Ovary (tissue), 9 donors: Measurements from ENCODE around the gene LCNL1. TPM values are rescaled to one million over a fixed set of nuclear protein-coding genes. Genes with fewer than 3 reads are reported as not detected.

Experiments
- DNase-seq, 5 donors: peaks; one replicate each; pipeline ENCODE4 v3.0.0-alpha.2; 2019 to 2020
- H3K27ac ChIP-seq, 2 donors: fragments of 200-600 bp; one replicate each; pipeline versions ENCODE4 v1.5.1 to v1.8.0; 2019 to 2022
- H3K27me3 ChIP-seq: fragments of 200-600 bp; one replicate; pipeline ENCODE4 v1.8.0; 2022
- H3K36me3 ChIP-seq: fragments of 200-600 bp; sonication (generic); one replicate; pipeline ENCODE4 v1.5.1; 2019
- H3K4me1 ChIP-seq: one replicate; pipeline ENCODE4 v1.8.1; 2013; ENCODE audit warnings: mild to moderate bottlenecking, moderate library complexity; ENCODE audit not compliant: insufficient read depth
- H3K4me3 ChIP-seq: fragments of 200-600 bp; sonication (generic); one replicate; pipeline ENCODE4 v1.5.1; 2017
- H3K9me3 ChIP-seq, 2 donors: fragments of 200-600 bp in 1 of 2; sonication (generic) in 1 of 2; one replicate each; pipeline versions ENCODE4 v1.5.1 to v1.8.1; 2013 to 2019; ENCODE audit warnings: mild to moderate bottlenecking in 1 of 2, moderate library complexity in 1 of 2
- EP300 ChIP-seq: sonication (generic); formaldehyde crosslinking; IDR thresholded peaks from one replicate; pipeline ENCODE4 v1.6.1; 2017; ENCODE audit warnings: antibody characterized with exemption
- POLR2A ChIP-seq: fragments of 450-650 bp; IDR thresholded peaks from one replicate; pipeline ENCODE4 v1.6.1; 2017; ENCODE audit warnings: antibody characterized with exemption, mild to moderate bottlenecking, moderate library complexity
- WGBS, 3 donors: extraction: QIAGEN DNeasy Blood & Tissue Kit in 1 of 3; methylation state at CpG; one replicate each; pipeline versions ENCODE4 v1.1.5 to v1.1.7; 2013 to 2017; 5-methylcytosine and 5-hydroxymethylcytosine counted together
- intact Hi-C, 4 donors: fragments of 100-400 bp; cut with DNase I; formaldehyde crosslinking; loops; one replicate each; pipeline versions ENCODE4 v1.11.0 to v1.15.1; 2022 to 2023
- polyA plus RNA-seq, 2 donors: library from polyadenylated mRNA; stranded (reverse); fragments of 200-250 nt in 1 of 2; fragments of 350-450 nt in 1 of 2; fragmentation: Illumina TruSeq in 1 of 2; extraction: RNeasy Lipid Tissue Mini Kit (QIAGEN cat#74804) in 1 of 2; gene quantifications; one replicate each; pipeline ENCODE4 v1.2.3, GENCODE V29; 2013 to 2014
- total RNA-seq, 7 donors: library from RNA; depleted of rRNA in 2 of 7; stranded (reverse); fragments of >200 nt in 2 of 7; fragmentation: NEBNext Ultra II Directional in 3 of 7; extraction: Animal tissue kit (Norgen Biotek cat#: 25700) in 3 of 7; gene quantifications; one replicate each; pipeline versions ENCODE4 v1.1.0 to v1.2.4, GENCODE V29; 2016 to 2023
- TF ChIP-seq, protein P1 (sequence below), 3 donors: fragments of 450-650 bp in 2 of 3; fragments of 200-600 bp in 1 of 3; IDR thresholded peaks; one replicate each; pipeline versions ENCODE4 v1.5.1 to v1.8.0; 2016 to 2022; ENCODE audit warnings: antibody characterized with exemption in 3 of 3, mild to moderate bottlenecking in 1 of 3
- donor health status: DM: no; HTN: no; CAD: no; lungs with moderate emphysema.
- donor health status: DM: no; HTN: no; CAD: no.
- donor health status: Bipolar disorder and iron deficiency.
- donor health status: DM: yes; HTN: yes; CAD: no.
- donor health status: DM: no; HTN: no; CAD: no.
- donor health status: DM: yes; HTN: yes; CAD: no.

LCNL1 gene
- total and polyA plus RNA-seq, 9 donors: 0.17 to 1.6 (median 0.47) TPM; not detected in 1

DNA sequence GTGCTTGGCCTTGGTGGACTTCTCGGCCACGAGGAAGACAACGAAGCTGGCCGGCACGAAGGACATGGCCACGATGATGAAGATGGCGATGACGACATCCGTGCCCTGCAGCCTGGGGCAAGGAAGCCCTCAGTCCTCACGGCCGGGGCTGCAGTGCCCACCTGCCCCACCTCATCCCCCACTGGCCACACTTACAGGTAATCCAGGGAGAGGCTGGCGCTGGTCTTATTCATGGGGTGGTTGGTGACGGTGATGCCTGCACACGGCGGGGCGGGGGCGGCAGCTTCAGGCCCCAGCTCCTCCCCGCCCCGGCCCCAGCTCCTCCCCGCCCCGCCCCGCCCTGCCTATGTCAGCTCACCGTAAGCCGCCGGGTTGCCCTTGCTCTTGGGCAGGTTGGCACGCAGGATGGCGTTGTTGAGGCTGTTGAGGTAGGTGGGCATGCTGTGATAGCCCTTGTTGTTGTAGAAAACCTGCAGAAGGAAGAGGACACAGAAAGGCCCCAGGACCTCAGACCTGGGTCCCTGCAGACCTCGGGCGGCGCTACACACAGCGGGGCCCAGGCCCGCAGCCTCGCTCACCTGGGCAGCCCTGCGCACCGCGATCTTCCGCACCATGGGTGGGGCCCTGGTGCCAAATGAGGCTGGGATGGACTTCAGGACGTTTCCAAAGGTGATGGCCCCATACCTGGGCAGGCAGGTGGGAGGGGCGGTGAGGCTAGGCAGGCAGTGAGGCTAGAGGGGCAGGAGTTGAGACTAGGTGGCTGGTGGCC is 29.3 kb downstream of the LCNL1 start:
- Histone ChIP-seq H3K4me1 (peaks cover 5% of the 10 kb centered on the region), H3K9me3 (no peaks in the 10 kb centered on the region), H3K4me3 (no peak overlapping the region), H3K27ac (no peak overlapping the region), H3K27me3 (no peaks in the 10 kb centered on the region), H3K36me3 (no peaks in the 10 kb centered on the region)
- TF ChIP-seq POLR2A: no peak
- intact Hi-C loops: no loop called here
- 92 to 93% (median 93%) methylated on average over 39 of the region's 39 CpGs for WGBS, 3 donors
- no peak for DNase-seq

DNA sequence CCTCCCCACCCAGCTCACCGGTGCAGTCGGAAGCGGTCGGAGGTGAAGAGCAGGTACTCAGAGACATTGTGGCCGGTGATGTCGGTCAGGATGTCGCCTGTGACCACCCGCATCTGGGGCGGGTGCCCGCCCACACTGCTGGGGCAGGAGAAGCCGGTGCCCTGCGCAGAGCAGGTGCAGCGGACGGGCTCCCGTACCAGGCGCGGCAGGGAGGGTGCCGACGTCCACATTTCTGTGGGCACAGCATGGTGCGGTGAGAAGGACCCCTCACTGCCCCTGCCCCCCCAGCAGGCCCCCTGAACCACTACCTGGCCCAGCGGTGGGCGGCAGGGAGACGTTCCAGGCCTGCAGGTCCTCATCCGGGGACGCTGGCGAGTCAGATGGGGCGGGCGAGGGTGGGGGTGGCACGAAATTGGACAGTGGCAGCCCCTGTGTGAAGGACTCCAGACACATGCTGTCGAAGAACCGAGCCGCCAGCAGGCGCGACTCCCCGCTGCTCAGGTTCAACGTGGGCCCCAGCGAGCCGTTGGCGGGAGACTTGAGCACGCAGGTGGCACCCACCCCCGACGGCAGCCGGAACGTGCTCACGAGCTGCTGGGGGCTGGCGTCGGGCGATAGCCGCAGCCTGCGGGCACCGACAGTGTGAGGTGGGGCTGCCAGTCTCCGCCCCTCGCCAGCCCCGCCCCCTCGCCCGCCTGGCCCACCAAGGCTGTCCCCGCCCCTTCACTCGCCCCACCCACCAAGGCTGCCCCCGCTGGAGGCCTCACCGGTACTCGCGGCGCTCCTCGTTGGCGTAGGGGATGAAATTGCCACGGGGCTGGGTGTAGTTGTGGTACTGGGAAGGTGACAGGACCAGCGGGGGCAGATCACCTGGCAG is 30.1 kb downstream of the LCNL1 start:
- Histone ChIP-seq H3K9me3 (no peaks in the 10 kb centered on the region), H3K27ac (no peak overlapping the region), H3K4me3 (no peak overlapping the region), H3K27me3 (no peaks in the 10 kb centered on the region), H3K4me1 (no peaks in the 10 kb centered on the region), H3K36me3 (no peaks in the 10 kb centered on the region)
- intact Hi-C loops: no loop called here
- no peak for DNase-seq
- WGBS, 3 donors: 81 to 92% (median 84%) methylated on average over 46 to 67 of the region's 67 CpGs
- TF ChIP-seq, protein P1, sequence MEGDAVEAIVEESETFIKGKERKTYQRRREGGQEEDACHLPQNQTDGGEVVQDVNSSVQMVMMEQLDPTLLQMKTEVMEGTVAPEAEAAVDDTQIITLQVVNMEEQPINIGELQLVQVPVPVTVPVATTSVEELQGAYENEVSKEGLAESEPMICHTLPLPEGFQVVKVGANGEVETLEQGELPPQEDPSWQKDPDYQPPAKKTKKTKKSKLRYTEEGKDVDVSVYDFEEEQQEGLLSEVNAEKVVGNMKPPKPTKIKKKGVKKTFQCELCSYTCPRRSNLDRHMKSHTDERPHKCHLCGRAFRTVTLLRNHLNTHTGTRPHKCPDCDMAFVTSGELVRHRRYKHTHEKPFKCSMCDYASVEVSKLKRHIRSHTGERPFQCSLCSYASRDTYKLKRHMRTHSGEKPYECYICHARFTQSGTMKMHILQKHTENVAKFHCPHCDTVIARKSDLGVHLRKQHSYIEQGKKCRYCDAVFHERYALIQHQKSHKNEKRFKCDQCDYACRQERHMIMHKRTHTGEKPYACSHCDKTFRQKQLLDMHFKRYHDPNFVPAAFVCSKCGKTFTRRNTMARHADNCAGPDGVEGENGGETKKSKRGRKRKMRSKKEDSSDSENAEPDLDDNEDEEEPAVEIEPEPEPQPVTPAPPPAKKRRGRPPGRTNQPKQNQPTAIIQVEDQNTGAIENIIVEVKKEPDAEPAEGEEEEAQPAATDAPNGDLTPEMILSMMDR (IDR thresholded peaks at IDR 0.05): no peak
- TF ChIP-seq EP300 (no peak), POLR2A (no peak)

DNA sequence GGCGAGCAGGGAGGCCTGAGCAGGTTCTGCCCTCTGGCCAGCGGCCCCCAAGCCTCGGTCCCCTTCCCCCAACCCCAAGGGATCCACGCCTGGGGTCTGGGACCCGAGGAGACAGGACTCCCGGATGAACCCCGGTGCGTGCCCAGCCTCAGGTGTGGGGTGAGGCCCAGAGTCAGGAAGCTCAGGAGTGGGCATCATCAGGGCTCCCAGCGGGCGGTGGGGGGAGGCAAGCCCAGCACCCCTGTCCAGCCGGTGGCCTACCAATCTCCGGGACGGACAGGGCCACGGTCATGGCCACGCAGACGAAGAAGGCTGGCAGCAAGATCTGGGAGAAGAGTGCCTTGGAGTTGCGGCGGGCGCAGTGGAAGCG is 30.8 kb downstream of the LCNL1 start:
- 93 to 97% (median 96%) methylated on average over 17 to 20 of the region's 20 CpGs for WGBS, 3 donors
- Histone ChIP-seq H3K4me1 (no peaks in the 10 kb centered on the region), H3K9me3 (no peaks in the 10 kb centered on the region), H3K36me3 (no peaks in the 10 kb centered on the region), H3K27ac (no peak overlapping the region), H3K4me3 (no peak overlapping the region), H3K27me3 (no peaks in the 10 kb centered on the region)
- intact Hi-C loops: no loop called here
- TF ChIP-seq EP300: no peak
- TF ChIP-seq, protein P1 (IDR thresholded peaks at IDR 0.05): no peak
- no peak for DNase-seq

DNA sequence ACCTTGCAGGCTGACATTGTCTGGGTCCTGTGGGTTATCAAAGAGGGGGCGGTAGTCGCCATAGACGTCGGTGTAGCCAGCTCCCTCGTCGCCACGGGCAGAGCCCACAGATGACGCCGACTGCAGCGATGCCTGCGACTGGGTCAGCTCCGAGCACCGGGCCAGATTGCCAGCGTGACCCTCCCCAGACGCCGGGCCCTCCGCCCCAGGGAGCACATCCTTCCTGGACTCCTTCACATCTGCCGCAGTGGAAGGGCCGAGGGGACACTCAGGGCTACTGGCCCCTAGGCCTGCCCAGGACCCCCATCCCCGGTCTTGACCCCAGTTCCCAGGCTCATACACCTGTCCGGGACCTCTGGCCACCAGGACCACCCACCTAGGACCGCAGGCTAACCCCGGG is 31.4 kb downstream of the LCNL1 start:
- DNase-seq: no peak
- H3K27me3 ChIP-seq: no peaks in the 10 kb centered on the region
- H3K36me3 ChIP-seq: no peaks in the 10 kb centered on the region
- H3K27ac ChIP-seq: no peak overlapping the region
- H3K9me3 ChIP-seq: no peaks in the 10 kb centered on the region
- H3K4me1 ChIP-seq: no peaks in the 10 kb centered on the region
- WGBS, 3 donors: 86 to 89% (median 88%) methylated on average over 23 of the region's 23 CpGs
- H3K4me3 ChIP-seq: no peak overlapping the region
- intact Hi-C loops: no loop called here
- TF ChIP-seq EP300 (no peak), POLR2A (no peak)
- TF ChIP-seq, protein P1 (IDR thresholded peaks at IDR 0.05): no peak
